Ishikawa (cell line): Measurements from ENCODE around the gene NPTN.

Experiments
- CEBPB ChIP-seq: IDR thresholded peaks from 2 replicates; pipeline ENCODE4 v1.6.1; 2012
- FOXM1 ChIP-seq: IDR thresholded peaks from 2 replicates; pipeline ENCODE4 v1.6.1; 2012; ENCODE audit warnings: low read depth, borderline replicate concordance
- NFIC ChIP-seq: IDR thresholded peaks from 2 replicates; pipeline ENCODE4 v1.6.1; 2012
- TAF1 ChIP-seq: IDR thresholded peaks from 2 replicates; pipeline ENCODE4 v1.6.1; 2012; ENCODE audit warnings: low read depth, mild to moderate bottlenecking
- TF ChIP-seq, protein P1 (sequence below): IDR thresholded peaks from 2 replicates; pipeline ENCODE4 v1.6.1; 2012; ENCODE audit warnings: low read depth, mild to moderate bottlenecking

DNA sequence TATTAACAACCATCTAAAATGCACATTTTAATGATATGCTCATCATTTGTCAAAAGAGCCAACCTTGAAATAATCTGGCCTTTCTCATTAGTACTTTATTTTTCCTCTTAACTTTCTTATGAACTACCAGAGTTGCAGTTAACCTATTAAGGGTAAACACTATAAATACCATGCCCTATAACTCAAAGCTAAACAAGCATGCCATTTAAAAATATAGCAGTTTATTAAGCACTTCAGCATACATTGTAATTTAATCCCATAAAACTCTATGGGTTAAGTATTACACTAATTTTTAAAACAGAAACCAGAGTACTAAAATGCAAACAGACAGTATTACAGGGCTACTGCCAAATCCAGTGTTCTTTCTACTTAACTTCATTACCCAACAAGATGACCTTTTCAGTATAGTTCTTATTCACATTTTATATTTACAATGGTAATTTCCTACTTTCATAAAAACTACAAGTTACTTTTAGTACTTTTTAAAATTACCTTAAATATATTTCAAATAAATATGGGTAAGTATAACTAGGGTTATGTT is 11.8 kb downstream of the NPTN start:
- no peak for TF ChIP-seq FOXM1
- TF ChIP-seq, protein P1, sequence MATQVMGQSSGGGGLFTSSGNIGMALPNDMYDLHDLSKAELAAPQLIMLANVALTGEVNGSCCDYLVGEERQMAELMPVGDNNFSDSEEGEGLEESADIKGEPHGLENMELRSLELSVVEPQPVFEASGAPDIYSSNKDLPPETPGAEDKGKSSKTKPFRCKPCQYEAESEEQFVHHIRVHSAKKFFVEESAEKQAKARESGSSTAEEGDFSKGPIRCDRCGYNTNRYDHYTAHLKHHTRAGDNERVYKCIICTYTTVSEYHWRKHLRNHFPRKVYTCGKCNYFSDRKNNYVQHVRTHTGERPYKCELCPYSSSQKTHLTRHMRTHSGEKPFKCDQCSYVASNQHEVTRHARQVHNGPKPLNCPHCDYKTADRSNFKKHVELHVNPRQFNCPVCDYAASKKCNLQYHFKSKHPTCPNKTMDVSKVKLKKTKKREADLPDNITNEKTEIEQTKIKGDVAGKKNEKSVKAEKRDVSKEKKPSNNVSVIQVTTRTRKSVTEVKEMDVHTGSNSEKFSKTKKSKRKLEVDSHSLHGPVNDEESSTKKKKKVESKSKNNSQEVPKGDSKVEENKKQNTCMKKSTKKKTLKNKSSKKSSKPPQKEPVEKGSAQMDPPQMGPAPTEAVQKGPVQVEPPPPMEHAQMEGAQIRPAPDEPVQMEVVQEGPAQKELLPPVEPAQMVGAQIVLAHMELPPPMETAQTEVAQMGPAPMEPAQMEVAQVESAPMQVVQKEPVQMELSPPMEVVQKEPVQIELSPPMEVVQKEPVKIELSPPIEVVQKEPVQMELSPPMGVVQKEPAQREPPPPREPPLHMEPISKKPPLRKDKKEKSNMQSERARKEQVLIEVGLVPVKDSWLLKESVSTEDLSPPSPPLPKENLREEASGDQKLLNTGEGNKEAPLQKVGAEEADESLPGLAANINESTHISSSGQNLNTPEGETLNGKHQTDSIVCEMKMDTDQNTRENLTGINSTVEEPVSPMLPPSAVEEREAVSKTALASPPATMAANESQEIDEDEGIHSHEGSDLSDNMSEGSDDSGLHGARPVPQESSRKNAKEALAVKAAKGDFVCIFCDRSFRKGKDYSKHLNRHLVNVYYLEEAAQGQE: no peak
- TF ChIP-seq TAF1: no peak
- TF ChIP-seq CEBPB: no peak
- TF ChIP-seq NFIC: no peak
